GM19240 (cell line): Measurements from ENCODE around the gene DSTN.
A peak's percentile ranks its signal among the peaks of the same experiment; 100 is the strongest.

Experiments
- DNase-seq: peaks from one replicate; pipeline ENCODE4 v3.0.0; 2011; ENCODE audit warnings: low spot score; ENCODE audit not compliant: insufficient read length

DSTN gene

DNA sequence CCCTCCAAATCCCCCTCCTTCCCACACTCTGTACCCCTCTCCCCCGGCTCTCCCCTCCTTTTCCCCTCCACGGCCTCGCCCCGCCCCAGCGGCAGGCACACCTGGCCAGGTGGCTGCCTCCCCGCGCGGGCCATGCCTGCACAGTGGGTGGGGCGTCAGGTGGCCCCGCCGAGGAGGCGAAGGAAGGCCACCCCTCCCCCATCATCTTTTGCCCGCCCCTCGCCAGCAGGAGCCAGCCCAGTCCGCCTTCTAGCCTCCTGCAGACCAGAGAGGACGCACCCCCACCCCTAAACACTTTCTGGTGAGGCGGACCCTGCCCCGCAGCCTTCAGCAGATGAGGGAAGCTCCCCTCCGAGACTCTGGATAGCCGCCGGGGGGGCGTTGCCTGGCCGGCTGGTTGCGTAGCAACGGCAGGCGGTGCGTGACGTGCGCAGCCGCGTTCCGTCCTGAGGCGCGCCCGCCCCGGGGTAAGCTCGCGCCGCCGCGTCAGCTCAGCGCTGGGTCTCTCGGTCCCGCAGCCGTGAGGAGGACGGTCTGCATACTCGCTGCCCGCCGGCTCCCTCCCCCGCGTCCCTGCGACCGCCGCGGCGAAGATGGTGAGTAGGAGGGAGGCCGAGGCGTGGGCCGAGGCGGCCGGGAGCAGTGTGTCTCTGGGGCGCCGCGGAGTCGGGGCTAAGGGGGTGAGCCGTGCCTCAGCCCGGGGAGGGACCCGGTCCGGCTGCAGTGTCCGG lies at the start of gene DSTN:
TSS of gene DSTN (plus strand) at position 460 of the 731 bp plus-strand sequence. CDS start at position 594, 134 bp downstream.
- peak; percentile 69 for DNase-seq

DNA sequence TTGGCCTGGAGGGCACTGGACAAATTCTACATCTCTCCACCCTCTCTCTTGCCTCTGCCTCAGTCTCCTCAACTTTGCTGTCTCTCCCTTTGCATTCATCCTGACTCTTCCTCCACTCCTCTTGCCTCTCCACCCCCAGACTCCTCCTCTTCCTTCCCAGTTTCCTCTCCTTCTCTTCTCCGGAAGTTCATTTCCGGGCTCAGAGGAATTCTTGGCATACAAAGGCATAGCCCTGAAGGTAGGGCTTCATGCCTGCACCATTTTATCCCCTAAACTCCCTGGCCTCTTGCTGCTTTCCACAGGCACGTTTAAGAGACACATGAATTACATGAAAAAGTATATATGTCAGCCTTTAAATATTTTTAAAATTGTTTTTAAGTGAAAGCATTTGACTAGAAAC lies 49.3 kb upstream of the DSTN start:
- DNase-seq = no peak

GRCh38 chr20:17522528-17522927 lies 47.3 kb upstream of the DSTN start:
- DNase-seq = no peak

- no peak for DNase-seq
These were observed 46.5 kb upstream of the DSTN start for GRCh38 chr20:17523326-17523725.

GRCh38 chr20:17524560-17524959 lies 45.3 kb upstream of the DSTN start:
- no peak for DNase-seq

GRCh38 chr20:17525132-17525531 lies 44.7 kb upstream of the DSTN start:
- no peak for DNase-seq

- no peak for DNase-seq
These were observed 44.2 kb upstream of the DSTN start for GRCh38 chr20:17525650-17526049.

- DNase-seq = no peak
These were observed 40.3 kb upstream of the DSTN start for GRCh38 chr20:17529586-17529985.

- DNase-seq = no peak
These were observed 39.7 kb upstream of the DSTN start for GRCh38 chr20:17530153-17530552.

DNA sequence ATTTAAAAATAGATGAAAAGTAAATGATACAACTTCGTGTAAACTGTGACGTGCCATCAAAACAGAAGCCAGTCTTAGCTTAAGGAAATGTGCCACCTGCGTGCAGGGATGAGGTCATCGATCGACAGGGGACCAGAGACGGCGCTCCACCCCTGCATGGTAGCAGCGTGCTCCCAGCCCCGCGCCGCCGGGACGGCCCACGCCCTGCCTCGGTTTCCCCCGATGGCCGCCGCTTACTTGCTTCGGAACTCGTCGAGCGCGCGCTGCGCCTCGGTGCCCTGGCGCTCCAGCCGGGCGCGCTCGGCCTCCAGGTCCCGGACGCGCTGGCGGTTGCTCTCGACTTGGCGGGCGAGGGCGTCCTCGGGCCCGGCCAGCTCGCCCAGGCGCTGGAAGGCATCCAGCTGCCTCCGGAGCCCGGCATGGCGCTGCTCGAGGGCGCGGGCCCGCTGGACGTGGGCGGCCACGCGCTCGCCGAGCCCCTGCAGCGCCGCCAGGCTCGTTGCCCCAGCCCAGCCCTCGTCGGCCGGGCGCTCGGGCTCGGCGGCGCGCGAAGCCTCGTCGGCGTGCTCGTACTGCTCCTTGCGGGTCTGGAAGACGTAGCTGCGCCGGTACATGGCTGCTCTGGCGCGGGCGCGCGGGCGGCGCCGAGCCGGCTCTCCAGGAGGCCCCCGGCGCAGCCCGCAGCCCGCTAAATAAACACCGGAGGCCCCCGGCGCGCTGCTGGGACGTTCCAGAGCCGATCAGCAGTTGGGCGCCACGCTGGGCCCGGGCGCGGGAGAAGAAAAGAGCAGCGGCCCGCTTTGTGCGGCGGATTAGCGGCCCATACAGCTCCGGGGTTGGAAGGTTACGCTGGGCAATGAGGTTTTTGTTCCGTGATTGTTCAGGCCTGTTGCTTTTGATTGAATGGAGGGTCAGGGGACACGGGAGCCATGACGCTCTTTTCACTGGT lies 38.9 kb upstream of the DSTN start, which contains the start of gene BFSP1:
TSS of gene BFSP1 (minus strand) at position 664 of the 949 bp plus-strand sequence. CDS start at position 614, 50 bp downstream.
- no peak for DNase-seq

- no peak for DNase-seq
These were observed 38.2 kb upstream of the DSTN start for GRCh38 chr20:17531665-17532025.

GRCh38 chr20:17533396-17533795 lies 36.5 kb upstream of the DSTN start:
- no peak for DNase-seq

- no peak for DNase-seq
These were observed 35.8 kb upstream of the DSTN start for GRCh38 chr20:17534077-17534476.

- DNase-seq = peak; percentile 48
These were observed 32.9 kb upstream of the DSTN start for GRCh38 chr20:17536944-17537444.

DNA sequence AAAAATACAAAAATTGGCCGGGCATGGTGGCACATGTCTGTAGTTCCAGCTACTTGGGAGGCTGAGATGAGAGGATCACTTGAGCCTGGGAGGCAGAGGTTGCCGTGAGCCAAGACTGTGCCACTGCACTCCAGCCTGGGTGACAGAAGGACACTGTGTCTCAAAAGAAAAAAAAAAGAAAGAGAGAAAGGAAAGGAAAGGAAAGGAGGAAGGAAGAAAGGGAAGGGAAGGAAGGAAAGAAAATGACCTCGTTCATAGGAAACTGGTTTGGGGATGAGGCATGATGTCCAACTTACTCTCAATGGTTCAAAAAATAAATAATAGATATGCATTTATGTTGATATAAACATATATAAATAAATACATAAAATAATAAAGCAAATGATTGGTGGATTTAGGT lies 31.9 kb upstream of the DSTN start:
- DNase-seq = no peak

GRCh38 chr20:17538517-17539170 lies 31.2 kb upstream of the DSTN start:
- DNase-seq = no peak

DNA sequence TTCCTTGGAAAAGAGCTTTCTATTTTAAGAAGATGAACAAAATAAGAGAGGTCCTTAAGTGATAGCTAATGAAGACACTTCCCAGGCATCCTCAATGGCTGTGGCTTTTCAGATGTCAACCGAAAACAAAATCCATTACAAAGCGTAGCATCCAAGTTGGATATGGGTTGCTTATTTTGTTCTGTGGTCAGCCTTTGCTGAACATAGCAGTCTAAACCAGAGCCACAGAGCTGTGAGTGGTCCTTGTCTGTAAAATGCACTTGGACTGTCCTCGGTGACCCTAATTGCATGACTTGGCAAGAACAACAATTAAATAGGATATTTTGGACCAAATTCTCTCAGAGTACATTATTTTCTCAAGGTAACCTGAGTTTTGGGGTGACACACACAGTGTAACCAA lies 28.3 kb upstream of the DSTN start:
- DNase-seq = no peak

DNA sequence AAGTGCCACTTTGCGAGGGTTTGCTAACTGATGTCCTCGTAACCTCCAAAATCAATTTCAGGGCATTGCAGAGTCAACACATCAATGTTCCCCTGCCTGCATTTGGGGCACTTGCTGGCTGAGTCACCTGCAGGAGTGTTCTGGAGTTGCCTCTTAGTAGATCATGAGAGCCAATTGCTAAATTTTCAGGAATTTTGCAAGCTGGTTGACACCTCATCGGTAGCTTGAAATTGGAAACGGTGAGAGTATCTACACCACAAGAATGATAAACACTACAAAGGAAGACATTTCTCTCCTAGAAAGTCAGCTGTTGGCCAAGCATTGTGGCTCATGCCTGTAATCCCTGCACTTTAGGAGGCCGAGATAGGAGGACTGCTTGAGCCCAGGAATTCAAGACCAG lies 27.9 kb upstream of the DSTN start:
- no peak for DNase-seq

DNA sequence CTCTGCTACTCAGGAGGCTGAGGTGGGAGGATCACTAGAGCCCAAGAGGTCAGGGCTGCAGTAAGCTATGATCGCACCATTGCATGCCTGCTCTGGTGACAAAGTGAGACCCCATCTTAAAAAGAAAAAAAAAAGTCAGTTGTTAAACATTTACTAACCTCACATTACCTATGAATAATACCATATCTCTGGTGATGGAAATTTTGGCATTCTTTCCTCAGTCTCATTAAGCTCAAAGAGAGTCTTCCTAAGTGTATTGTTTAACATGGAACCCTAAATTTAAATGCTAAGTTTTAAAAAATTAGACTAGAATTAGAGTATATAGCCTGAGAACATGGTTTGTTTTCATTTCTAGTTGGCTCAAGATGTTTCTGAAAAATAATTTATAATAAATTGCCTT lies 27.4 kb upstream of the DSTN start:
- DNase-seq = no peak

- DNase-seq = no peak
These were observed 26.9 kb upstream of the DSTN start for GRCh38 chr20:17542993-17543412.

DNA sequence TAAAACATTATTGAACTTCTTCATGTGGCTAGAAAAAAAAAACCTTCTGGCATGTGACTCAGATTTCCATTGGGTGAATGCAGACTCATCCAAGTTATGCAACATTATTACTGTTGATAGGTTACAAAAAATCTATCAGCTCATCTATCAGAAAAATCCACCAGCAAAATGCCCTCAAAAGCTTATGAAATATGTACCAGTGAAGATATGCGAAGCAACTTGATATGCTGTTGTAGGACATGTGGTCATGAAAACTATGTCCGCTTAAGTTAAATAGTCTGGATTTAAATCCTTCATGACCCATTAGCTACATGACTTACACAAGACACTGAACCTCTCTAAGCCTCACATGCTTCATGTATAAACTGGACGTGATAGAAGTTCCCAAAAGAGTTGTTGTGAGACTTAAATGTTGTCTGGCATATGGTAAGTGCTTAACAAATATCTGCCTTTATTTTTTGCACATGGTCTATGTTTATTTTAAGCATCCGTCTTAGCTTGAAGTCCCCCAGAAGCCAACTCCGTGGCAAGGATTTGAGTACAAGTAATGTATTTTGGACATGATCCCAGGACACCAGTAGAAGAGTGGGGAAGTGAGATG lies 26.2 kb upstream of the DSTN start:
- no peak for DNase-seq
